Measurements from ENCODE around the gene CERS5. TPM values are rescaled to one million over a fixed set of nuclear protein-coding genes. Genes with fewer than 3 reads are reported as not detected.
"Not testable (repeated sequence)": the region's sequence is repeated elsewhere in the genome, so short reads cannot be mapped to it uniquely, and the experiment has no call there.

Gene CERS5
- total RNA-seq, 1 experiment from 2014 or later = 58.1 TPM

DNA sequence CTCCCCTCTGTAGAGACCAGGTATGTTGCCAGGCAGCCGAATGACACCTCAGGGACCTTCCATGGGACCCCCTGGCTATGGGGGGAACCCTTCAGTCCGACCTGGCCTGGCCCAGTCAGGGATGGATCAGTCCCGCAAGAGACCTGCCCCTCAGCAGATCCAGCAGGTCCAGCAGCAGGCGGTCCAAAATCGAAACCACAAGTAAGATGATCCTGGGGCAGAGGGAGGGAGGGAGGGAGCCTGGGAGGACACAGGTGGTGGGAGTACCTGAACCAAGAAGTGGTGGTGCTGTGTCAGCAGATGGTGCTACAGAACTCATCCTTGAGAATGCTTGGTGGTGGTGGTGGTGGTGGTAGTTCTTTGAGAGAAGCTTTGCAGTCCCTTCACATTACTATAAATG, 81.0 kb downstream of the CERS5 start:
- no TSS peak for BruUV-seq (replicated peaks)
- CTCF ChIA-PET = interaction anchor here (1.4 to 11.7 kb wide), 3 partner anchors 11 to 90 kb away, joined by 5 to 232 read pairs (median 33); partner anchors contain the start of genes COX14 and GPD1
- POLR2A ChIA-PET = interaction anchor here (0.6 to 4.4 kb wide), 6 partner anchors 25 to 552 kb away, joined by 3 to 70 read pairs (median 5); partner anchors contain the start of genes CERS5 and COX14
- H3K27ac Mint-ChIP-seq (ENCODE audit: low read depth, unreplicated experiment) = no peak overlapping the region
- H3K4me3 Mint-ChIP-seq (ENCODE audit: unreplicated experiment) = peak overlapping the region; percentile 87
- intact Hi-C loops (cut with micrococcal nuclease) = no loop called here
- H3K36me3 Mint-ChIP-seq (ENCODE audit: insufficient read depth, unreplicated experiment) = peaks cover 43% of the 10 kb centered on the region
- peaks cover 33% of the 10 kb centered on the region for H3K4me1 Mint-ChIP-seq (ENCODE audit: insufficient read depth, unreplicated experiment)
- DNase-seq (ENCODE audit: unreplicated experiment) = no peak
- no peaks in the 10 kb centered on the region for H3K9me3 Mint-ChIP-seq (ENCODE audit: unreplicated experiment)
- no peaks in the 10 kb centered on the region for H3K27me3 Mint-ChIP-seq (ENCODE audit: insufficient read depth, unreplicated experiment)
- no peak for TF ChIP-seq CTCF (IDR thresholded peaks at IDR 0.05; ENCODE audit: unreplicated experiment)

GRCh38 chr12:50085615-50086072, 81.5 kb downstream of the CERS5 start:
- no peaks in the 10 kb centered on the region for H3K9me3 Mint-ChIP-seq (ENCODE audit: unreplicated experiment)
- H3K36me3 Mint-ChIP-seq (ENCODE audit: insufficient read depth, unreplicated experiment) = peaks cover 38% of the 10 kb centered on the region
- peak overlapping the region; percentile 90 for H3K27ac Mint-ChIP-seq (ENCODE audit: low read depth, unreplicated experiment)
- H3K4me3 Mint-ChIP-seq (ENCODE audit: unreplicated experiment) = peak overlapping the region; percentile 87
- H3K4me1 Mint-ChIP-seq (ENCODE audit: insufficient read depth, unreplicated experiment) = peaks cover 33% of the 10 kb centered on the region
- H3K27me3 Mint-ChIP-seq (ENCODE audit: insufficient read depth, unreplicated experiment) = no peaks in the 10 kb centered on the region
- POLR2A ChIA-PET = interaction anchor here (0.6 to 4.4 kb wide), 11 partner anchors 10 to 678 kb away, joined by 3 to 70 read pairs (median 6); partner anchors contain the start of genes ATF1, CERS5, COX14 and GPD1
- BruUV-seq (replicated peaks) = no TSS peak
- CTCF ChIA-PET = interaction anchor here (1.0 to 11.7 kb wide), 8 partner anchors 9 to 308 kb away, joined by 3 to 232 read pairs (median 8); partner anchors contain the start of genes CERS5, COX14 and GPD1
- DNase-seq (ENCODE audit: unreplicated experiment) = no peak
- no peak for TF ChIP-seq CTCF (IDR thresholded peaks at IDR 0.05; ENCODE audit: unreplicated experiment)
- intact Hi-C loops (cut with micrococcal nuclease) = no loop called here

- no peaks in the 10 kb centered on the region for H3K27me3 Mint-ChIP-seq (ENCODE audit: insufficient read depth, unreplicated experiment)
- BruUV-seq (replicated peaks) = TSS peak; percentile 77
Measured at GRCh38 chr12:50084775-50085614, 82.2 kb downstream of the CERS5 start, which contains the start of gene SMARCD1. SMARCD1 (plus strand) TSS chr12:50085342; CDS start chr12:50085370, 28 bp downstream.

GRCh38 chr12:50084409-50084774, 82.8 kb downstream of the CERS5 start:
- peak overlapping the region; percentile 90 for H3K27ac Mint-ChIP-seq (ENCODE audit: low read depth, unreplicated experiment)
- intact Hi-C loops (cut with micrococcal nuclease); BruUV-seq (replicated peaks); DNase-seq (ENCODE audit: unreplicated experiment); H3K9me3 Mint-ChIP-seq (ENCODE audit: unreplicated experiment); H3K27me3 Mint-ChIP-seq (ENCODE audit: insufficient read depth, unreplicated experiment): not testable (repeated sequence)
- ChIA-PET CTCF (interaction anchor here (0.6 to 11.7 kb wide), 22 partner anchors 8 to 1678 kb away, joined by 3 to 232 read pairs (median 4); partner anchors contain the start of genes CERS5, COX14 and GPD1), POLR2A (interaction anchor here (0.5 to 4.4 kb wide), 16 partner anchors 8 to 910 kb away, joined by 3 to 70 read pairs (median 4); partner anchors contain the start of genes BCDIN3D, CERS5, COX14 and GPD1)
- peaks cover 26% of the 10 kb centered on the region for H3K36me3 Mint-ChIP-seq (ENCODE audit: insufficient read depth, unreplicated experiment)
- peaks cover 33% of the 10 kb centered on the region for H3K4me1 Mint-ChIP-seq (ENCODE audit: insufficient read depth, unreplicated experiment)
- peak overlapping the region; percentile 87 for H3K4me3 Mint-ChIP-seq (ENCODE audit: unreplicated experiment)

More at GRCh38 chr12:50084775-50085614, 82.2 kb downstream of the CERS5 start, which contains the start of gene SMARCD1:
- intact Hi-C loops (cut with micrococcal nuclease) = no loop called here
- Mint-ChIP-seq H3K36me3 (ENCODE audit: insufficient read depth, unreplicated experiment) (peaks cover 32% of the 10 kb centered on the region), H3K4me3 (ENCODE audit: unreplicated experiment) (peak within 1 kb of the TSS; percentile 87), H3K27ac (ENCODE audit: low read depth, unreplicated experiment) (peak within 1 kb of the TSS; percentile 90), H3K4me1 (ENCODE audit: insufficient read depth, unreplicated experiment) (peaks cover 33% of the 10 kb centered on the region), H3K9me3 (ENCODE audit: unreplicated experiment) (no peaks in the 10 kb centered on the region)
- CTCF ChIA-PET = interaction anchor here (0.6 to 11.7 kb wide), 23 partner anchors 9 to 467 kb away, joined by 3 to 232 read pairs (median 4); partner anchors contain the start of genes CERS5, COX14 and GPD1
- POLR2A ChIA-PET = interaction anchor here (0.5 to 4.4 kb wide), 17 partner anchors 9 to 909 kb away, joined by 3 to 70 read pairs (median 4); partner anchors contain the start of genes ATF1, BCDIN3D, CERS5 and COX14
- TF ChIP-seq CTCF (IDR thresholded peaks at IDR 0.05; ENCODE audit: unreplicated experiment) = no peak
- peak; percentile 90 for DNase-seq (ENCODE audit: unreplicated experiment)
